ENCODE data around the gene IFNGR1. TPM values are rescaled to one million over a fixed set of nuclear protein-coding genes. Genes with fewer than 3 reads are reported as not detected.

IFNGR1 gene
- total RNA-seq, 1 donor from 2014 or later, result 34.0 TPM

DNA sequence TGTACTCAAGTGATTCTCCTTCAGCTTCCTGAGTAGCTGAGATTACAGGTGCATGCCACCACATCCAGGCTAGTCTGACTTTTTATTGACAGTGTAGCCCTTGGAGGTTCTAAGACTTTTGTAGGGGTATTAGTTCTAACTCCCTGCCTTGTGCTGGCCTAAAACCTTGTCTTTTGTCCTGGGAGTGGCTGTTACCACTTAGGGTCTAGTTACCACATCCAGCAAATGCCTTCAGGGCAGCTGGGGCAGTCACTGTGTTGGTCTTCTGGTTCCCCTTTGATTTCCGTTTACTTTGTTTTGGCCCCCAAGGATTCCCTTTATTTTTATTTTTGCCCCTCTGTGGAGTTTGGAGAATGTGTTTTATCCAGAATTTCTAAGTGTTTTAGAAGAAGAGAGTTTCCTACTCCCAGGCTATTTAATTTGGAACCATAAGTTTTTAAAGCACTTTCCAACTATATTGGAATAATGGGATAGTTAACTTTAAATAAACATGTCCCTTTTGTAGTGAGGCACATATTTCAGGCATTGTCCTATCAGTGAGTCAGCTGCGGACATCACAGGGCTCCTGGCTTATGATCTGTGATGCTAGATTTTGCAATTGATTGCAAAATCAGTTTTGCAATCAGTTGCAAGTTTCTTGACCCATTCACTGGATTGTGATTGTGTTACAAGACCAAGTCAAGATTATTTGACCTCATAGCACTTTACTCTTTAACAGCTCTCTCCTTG, 70.7 kb downstream of the IFNGR1 start:
- Histone ChIP-seq H3K4me2 (no peak overlapping the region), H2AFZ (replicated peaks) (no peak overlapping the region), H3K4me1 (no peaks in the 10 kb centered on the region), H3K27ac (no peak overlapping the region), H3K9ac (no peak overlapping the region), H3K79me2 (ENCODE audit: low read depth) (no peaks in the 10 kb centered on the region), H3F3A (ENCODE audit: low read depth) (no peaks in the 10 kb centered on the region), H3K4me3 (no peak overlapping the region), H3K9me3 (ENCODE audit: low read depth) (no peaks in the 10 kb centered on the region), H4K20me1 (ENCODE audit: low read depth) (no peaks in the 10 kb centered on the region), H3K27me3 (no peaks in the 10 kb centered on the region), H3K36me3 (no peaks in the 10 kb centered on the region)
- no peaks in the 10 kb centered on the region for H3K4me1 Mint-ChIP-seq
- no peaks in the 10 kb centered on the region for H3K27me3 Mint-ChIP-seq (ENCODE audit: insufficient read depth, low read depth)
- TF ChIP-seq EZH2 (IDR thresholded peaks at IDR 0.05) (no peak), EZH2phosphoT487 (IDR thresholded peaks at IDR 0.05) (no peak), CTCF (IDR thresholded peaks at IDR 0.05) (no peak)
- no peak overlapping the region for H3K27ac Mint-ChIP-seq
- no peak for DNase-seq (ENCODE audit: low spot score)
- H3K4me3 Mint-ChIP-seq, result no peak overlapping the region
- peaks cover 3% of the 10 kb centered on the region for H3K9me3 Mint-ChIP-seq
- H3K36me3 Mint-ChIP-seq, result no peaks in the 10 kb centered on the region

Other genes starting within 250 kb of the IFNGR1 start
- gene IL20RA, start 174.4 kb downstream of the IFNGR1 start, total RNA-seq (ENCODE audit: low replicate concordance), result not detected in 2 replicates
- gene IL22RA2, start 45.7 kb downstream of the IFNGR1 start, total RNA-seq (ENCODE audit: low replicate concordance), result not detected in 2 replicates

Measured in neural progenitor cell (in vitro differentiated cells).